SK-N-MC (cell line): ENCODE data around the gene CLCN7.

Experiments
- EZH2 ChIP-seq: fragments of 200-600 bp; sonication (generic); IDR thresholded peaks from one replicate; pipeline ENCODE4 v1.6.1; 2017; ENCODE audit warnings: antibody characterized with exemption
- FOXP2 ChIP-seq: optimal IDR thresholded peaks from 2 replicates; pipeline ENCODE3; 2011; ENCODE audit warnings: mild to moderate bottlenecking, moderate library complexity; ENCODE audit not compliant: insufficient read depth; ENCODE audit errors: extremely low read length, control extremely low read depth
- POLR2AphosphoS5 ChIP-seq: IDR thresholded peaks from 2 replicates; pipeline ENCODE4 v1.6.1; 2012; ENCODE audit warnings: mild to moderate bottlenecking, low read depth, low read length, borderline replicate concordance

GRCh38 chr16:1447965-1448364 lies 26.9 kb downstream of the CLCN7 start:
- no peak for TF ChIP-seq POLR2AphosphoS5
- no peak for TF ChIP-seq EZH2
- TF ChIP-seq FOXP2: no peak
